ENCODE results near the gene RGS6.

The RGS6 gene

DNA sequence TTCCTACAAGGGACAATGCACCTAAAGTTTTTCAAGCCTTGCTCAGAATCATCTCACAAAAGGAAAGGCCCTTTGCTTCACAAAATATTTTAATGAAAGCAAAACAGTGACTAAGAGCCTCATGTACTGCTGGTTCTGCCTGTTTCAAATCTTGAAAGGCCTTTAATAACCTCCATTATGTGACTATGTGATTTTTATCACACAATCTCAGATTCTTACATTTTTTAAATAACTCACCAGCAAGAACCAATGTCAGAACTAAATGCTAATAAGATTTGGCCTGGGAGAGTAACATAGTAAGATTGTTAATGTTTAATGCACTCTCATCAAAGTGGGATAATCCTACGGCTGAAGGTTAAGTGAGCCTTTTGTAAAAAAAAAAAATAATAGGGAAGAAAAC, 378.9 kb downstream of the RGS6 start:
- no peak for DNase-seq (ENCODE audit: low spot score)

- no peak for DNase-seq (ENCODE audit: low spot score)
These were observed 379.3 kb downstream of the RGS6 start for GRCh38 chr14:72311516-72311915.

DNA sequence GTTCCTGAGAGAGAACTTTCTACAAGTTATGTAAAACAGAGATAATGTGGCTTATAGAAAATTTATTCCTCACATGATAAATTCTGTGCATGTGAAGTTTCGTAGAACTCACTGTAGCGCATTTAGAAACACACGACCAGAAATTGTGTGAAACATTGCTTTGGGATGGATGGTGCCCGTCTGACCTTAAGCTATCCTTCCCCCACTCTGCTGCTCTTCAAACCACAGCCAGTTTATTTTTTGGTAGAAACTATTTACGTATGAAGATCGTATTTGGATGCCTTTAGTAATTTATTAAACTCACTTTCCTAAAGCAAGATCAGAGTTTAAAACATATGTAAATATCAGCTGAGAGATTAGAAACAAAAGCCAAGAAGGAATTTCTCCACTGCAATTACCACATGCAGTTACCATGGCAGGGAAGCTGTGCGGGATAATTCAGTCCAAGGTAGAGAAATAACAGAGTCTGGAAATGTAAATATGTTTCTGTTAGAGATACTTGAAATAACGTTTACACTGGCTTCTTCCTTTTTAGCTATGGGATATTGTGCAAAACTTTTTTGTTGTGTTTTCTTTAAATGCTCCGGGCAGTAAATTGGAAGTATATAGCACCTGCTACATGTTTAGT, 382.7 kb downstream of the RGS6 start:
- no peak for DNase-seq (ENCODE audit: low spot score)

- no peak for DNase-seq (ENCODE audit: low spot score)
These were observed 383.5 kb downstream of the RGS6 start for GRCh38 chr14:72315714-72316113.

DNA sequence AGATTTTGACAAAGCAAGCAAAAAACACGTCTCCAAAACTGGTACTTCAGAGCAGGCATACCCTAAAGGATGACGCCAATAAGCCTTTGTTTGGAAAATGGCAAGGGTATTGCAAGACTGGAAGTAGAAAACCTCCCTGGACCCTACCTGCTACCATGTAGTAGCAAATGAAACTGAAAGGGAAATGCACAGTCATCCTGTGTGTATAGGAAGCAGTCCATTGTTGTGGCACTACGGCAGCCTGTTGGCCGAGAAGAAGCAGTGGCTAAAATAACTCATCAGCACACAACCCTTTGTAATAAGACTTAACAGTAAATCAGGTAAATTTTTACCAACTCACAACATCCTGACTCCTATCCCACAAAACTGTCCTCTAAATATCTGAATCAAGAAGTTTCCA, 386.4 kb downstream of the RGS6 start:
- DNase-seq (ENCODE audit: low spot score) = no peak

GRCh38 chr14:72332046-72332445, 399.8 kb downstream of the RGS6 start:
- DNase-seq (ENCODE audit: low spot score) = no peak

- no peak for DNase-seq (ENCODE audit: low spot score)
These were observed 400.6 kb downstream of the RGS6 start for GRCh38 chr14:72332871-72333270.

GRCh38 chr14:72333357-72333756, 401.1 kb downstream of the RGS6 start:
- DNase-seq (ENCODE audit: low spot score) = no peak

DNA sequence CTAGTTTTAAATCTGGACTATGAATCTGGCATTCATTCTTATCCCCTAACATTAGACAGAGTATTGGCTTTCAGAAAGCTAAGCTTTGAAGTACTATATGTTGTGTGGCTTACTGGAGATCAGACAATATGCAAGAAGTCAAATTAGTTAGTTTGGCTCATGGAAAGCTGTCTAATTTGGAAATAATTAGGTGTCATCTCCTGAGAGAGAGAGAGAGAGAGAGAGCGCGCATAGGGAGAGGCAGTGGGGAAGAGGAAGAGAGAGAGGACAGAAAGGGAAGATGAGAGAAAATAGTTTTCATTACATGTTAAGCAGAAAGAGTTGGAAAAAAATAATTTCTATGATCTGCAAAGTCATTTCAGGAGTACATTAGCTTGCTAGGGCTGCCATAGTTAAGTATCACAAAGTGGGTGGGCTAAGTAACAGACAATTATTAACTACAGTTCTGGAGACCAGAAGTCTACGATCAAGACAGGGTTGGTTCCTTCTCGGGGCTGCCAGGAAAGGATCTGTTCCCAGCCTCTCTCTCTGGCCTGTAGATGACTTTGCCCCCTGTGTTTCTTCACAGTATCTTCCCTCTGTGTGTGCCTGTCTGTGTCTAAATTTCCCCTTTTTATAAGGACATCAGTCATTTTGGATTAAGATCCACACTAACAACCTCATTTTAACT, 404.2 kb downstream of the RGS6 start:
- no peak for DNase-seq (ENCODE audit: low spot score)

- DNase-seq (ENCODE audit: low spot score) = no peak
These were observed 409.0 kb downstream of the RGS6 start for GRCh38 chr14:72341237-72341636.

GRCh38 chr14:72341686-72342085, 409.5 kb downstream of the RGS6 start:
- no peak for DNase-seq (ENCODE audit: low spot score)

DNA sequence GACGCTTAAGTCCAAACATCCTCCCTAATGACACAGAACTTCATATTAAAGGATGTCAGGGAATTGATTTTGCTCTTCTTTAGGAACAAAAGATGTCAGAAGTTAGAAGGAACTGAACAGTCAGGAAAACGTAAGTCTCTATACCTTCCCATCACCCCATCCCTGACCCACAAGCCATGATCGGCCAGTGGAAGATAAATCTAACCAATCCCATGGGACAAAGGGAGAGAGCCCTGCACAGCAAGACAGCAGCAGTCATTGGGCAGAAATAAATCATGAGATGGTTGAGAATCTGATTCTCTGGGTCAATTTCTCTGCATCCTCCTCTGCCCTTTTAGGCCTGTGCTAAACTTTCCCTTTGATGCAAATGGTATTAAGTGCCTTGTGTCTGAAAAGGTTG, 414.9 kb downstream of the RGS6 start:
- no peak for DNase-seq (ENCODE audit: low spot score)

DNA sequence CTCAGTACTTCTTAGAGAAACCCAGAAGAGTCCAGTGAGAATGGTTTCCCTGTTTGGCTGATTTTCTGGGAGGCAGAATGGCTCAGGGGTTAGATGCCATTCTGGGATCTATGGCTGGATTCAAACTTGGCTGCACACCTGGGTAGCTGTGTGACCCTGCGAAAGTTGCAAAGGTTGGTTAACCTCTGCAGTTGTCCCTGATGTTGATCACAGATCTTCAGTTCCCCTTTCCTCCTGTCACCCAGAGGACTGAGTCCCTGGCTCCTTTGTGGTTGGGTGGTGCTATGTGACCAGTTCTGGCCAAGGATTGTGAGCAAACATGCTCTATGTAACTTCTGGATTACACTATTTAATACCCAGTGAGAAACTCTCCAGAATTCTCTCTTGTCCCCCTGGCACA, 418.0 kb downstream of the RGS6 start:
- DNase-seq (ENCODE audit: low spot score) = no peak

DNA sequence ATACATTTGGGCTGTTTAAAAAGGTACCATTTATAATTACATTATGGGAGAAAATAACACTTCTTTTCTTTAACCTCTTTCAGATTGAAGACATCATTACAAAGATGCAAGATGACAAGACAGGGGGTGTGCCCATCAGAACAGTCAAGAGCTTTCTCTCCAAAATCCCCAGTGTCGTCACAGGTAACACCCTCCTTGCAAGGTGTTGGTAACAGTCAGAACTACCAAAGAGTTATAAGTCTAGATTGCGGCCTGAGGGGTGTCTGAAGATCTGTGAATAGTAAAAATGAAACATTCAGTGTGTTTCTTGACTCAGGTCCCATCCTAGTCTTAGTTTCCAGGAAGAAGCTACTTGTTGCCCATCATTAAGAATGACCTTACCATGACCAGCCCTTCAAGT, 419.8 kb downstream of the RGS6 start:
- DNase-seq (ENCODE audit: low spot score) = no peak

DNA sequence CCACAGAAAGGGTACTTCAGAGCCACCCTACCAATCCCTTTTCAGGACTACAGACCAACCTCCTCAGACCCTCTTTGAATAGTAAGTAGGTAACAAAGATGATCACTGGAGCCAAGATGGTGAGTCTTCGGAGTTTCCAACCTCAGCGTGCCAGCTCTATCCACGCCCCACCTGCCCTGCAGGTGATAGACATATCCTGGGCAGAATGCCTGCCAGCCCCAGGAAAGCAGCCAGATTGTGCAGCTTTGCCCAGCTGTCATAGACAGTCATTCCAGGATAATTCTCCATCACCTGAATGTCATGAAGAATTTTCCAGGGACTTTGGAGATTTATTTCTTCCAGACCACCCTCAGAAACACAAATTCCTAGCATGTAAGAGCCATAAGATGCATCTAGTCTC, 434.4 kb downstream of the RGS6 start:
- DNase-seq (ENCODE audit: low spot score) = no peak

- no peak for DNase-seq (ENCODE audit: low spot score)
These were observed 436.9 kb downstream of the RGS6 start for GRCh38 chr14:72369106-72369505.

DNA sequence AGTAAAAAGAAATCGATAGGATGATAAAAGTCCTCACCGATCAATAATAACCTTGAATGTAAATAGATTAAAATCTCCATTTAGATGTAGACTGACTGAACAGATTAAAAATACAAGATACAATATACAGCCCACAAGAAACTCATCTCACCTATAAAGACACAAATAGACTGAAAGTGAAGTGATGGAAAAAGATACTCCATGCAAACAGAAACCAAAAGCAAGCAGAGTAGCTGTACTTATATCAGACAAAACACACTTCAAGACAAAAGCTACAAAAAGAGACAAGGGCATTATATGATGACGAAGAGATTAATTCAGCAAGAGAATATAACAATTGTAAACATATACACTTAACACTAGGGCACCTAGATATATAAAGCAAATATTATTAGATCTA, 444.8 kb downstream of the RGS6 start:
- no peak for DNase-seq (ENCODE audit: low spot score)

DNA sequence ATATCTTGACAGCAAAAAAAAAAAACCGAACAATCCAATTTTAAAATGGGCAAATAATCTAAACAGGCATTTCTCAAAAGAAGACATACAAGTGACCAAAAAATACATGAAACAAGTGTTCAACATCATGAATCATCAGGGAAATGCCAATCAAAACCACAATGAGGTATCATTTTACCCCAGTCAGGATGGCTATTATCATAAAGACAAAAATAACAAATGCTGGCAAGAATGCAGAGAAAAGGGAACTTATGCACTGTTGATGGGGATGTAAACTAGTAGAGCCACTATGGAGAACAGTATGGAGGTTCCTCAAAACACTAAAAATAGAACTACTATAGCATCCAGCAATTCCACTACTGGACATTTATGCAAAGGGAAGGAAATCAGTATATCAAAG, 448.2 kb downstream of the RGS6 start:
- no peak for DNase-seq (ENCODE audit: low spot score)

DNA sequence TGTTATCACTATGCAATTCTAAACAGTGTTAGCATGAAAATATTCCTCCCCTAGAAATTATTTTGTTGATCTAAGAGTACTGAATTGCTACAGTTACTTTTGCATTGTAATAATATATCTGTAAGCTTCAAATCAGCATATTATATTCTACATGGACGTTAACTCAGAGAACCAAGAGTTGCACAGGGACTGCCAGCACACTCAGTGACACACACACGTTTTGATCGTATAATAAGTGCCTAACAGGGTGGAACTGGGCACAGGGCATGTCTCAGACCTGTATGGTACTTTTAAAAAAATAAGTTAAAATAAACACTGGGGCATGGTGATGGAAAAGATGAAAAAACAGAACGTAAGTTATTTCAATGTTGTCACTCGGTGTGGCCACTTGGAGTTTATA, 451.6 kb downstream of the RGS6 start:
- no peak for DNase-seq (ENCODE audit: low spot score)

DNA sequence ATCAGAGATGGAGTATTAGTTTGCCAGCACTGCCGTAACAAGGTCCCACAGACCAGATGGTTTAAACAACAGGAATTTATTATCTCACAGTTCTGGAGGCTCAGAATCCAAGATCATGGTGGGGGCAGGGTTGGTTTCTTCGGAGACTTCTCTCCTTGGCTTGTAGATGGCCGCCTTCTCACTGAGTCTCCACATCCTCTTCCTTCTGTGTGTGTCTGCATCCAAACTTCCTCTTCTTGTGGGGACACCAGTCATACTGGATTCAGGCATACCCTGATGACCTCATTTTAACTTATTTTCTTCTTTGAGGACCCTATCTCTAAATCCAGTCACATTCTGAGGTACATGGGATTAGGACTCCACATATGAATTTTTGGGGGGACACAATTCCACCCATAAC, 455.5 kb downstream of the RGS6 start:
- no peak for DNase-seq (ENCODE audit: low spot score)

GRCh38 chr14:72389200-72389599, 457.0 kb downstream of the RGS6 start:
- no peak for DNase-seq (ENCODE audit: low spot score)

DNA sequence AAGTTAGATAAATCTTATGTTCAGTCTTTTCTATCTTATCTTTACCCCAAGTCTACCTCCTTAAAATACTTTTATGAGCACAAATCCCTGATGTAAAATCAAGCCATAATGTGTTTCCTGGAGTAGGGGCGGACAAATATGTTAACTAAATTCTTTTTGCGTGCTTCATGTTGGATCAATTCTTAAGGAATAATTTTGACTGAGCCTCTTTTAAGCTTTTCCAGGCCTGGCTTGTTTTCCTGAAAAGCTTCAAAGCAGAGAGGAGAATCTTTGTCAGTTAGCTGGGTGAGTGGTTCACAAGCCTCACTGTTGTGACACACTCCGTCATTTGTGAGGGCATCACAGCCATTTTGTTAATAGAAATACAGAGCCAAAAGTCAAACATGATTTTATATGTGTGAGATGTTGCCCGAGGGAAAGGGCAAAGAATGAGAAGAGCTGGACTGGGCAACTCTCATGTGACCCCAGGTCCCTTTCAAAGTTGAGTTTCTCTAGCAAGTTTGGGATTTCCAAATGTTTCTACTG, 468.9 kb downstream of the RGS6 start:
- no peak for DNase-seq (ENCODE audit: low spot score)

- no peak for DNase-seq (ENCODE audit: low spot score)
These were observed 469.6 kb downstream of the RGS6 start for GRCh38 chr14:72401632-72402376.

Data from RKO (cell line).